ENCODE data around the gene PHACTR4.
"Not testable (repeated sequence)": the region's sequence is repeated elsewhere in the genome, so short reads cannot be mapped to it uniquely, and the experiment has no call there.

PHACTR4 gene

DNA sequence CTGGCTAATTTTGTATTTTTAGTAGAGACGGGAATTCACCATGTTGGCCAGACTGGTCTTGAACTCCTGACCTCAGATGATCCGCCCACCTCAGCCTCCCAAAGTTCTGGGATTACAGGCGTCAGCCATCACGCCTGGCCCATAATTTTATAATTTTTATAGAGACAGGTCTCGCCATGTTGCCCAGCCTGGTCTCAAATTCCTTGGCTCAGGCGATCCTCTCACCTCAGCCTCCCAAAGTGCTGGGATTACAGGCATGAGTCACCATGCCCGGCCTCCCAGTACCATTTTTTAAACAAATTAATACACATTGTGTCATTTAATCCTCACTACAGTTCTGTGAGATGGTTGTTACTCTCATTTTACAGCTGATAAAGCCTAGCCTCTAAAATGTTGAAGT is 3.9 kb downstream of the PHACTR4 start:
- not testable (repeated sequence) for DNase-seq

DNA sequence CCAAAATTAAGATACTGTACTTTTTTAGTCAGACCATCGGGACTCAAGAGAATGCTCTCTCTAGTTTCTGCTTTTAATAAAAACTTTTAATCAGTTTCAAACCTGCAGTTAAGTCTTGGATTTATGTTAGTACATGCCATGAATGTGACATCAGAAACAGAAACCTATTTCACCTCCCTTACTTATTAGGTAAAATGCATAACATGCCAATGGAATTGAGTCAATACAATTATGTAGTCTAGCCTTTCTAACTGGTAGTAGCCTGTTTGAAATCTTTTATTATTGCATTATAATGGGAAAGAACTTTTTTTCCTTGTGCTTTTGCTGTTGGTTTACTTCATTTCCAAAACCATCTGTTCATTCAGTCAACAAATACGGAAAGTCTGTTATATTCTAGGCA is 4.8 kb downstream of the PHACTR4 start:
- no peak for DNase-seq

- not testable (repeated sequence) for DNase-seq
Measured at GRCh38 chr1:28375598-28375997, 6.1 kb downstream of the PHACTR4 start.

GRCh38 chr1:28376195-28376594 is 6.7 kb downstream of the PHACTR4 start:
- DNase-seq, result not testable (repeated sequence)

DNA sequence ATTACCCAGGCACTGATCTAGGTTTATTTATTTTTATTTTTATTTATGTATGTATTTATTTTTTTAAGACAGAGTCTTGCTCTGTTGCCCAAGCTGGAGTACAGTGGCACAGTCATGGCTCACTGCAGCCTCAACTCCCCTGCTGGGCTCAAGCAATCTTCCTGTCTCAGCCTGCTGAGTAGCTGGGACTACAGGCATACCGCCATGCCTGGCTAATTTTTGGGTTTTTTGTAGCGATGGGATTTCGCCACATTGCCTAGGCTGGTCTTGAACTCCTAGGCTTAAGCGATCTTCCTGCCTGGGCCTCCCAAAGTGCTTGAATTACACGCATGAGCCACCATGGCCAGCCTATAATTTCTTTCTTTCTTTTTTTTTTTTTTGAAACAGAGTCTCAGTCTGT is 9.4 kb downstream of the PHACTR4 start:
- DNase-seq, result no peak

DNA sequence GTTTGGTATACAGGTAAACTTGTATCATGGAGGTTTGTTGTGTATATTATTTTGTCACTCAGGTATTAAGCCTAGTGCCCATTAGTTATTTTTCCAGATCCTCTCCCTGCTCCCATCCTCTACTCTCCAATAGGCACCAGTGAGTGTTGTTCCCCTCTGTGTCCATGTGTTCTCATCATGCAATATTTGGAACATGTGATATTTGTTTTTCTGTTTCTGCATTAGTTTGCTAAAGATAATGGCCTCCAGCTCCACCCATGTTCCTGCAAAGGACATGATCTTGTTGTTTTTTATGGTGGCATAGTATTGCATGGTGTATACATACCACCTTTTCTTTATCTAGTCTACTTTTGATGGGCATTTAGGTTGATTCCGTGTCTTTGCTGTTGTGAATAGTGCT is 10.9 kb downstream of the PHACTR4 start:
- DNase-seq, result no peak

DNA sequence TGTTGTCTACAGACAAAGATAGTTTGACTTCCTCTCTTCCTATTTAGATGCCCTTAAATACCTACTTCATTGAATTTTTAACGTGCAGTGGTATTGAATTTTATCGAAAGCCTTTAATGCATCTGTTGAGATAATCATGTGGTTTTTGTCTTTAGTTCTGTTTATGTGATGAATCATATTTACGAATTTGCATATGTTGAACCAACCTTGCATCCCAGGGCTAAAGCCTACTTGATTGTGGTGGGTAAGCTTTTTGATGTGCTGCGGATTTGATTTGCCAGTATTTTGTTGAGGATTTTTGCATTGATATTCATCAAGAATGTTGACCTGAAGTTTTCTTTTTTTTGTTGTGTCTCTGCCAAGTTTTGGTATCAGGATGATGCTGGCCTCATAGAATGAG is 14.2 kb downstream of the PHACTR4 start:
- DNase-seq, result not testable (repeated sequence)

- no peak for DNase-seq
Measured at GRCh38 chr1:28392027-28392652, 22.6 kb downstream of the PHACTR4 start.

GRCh38 chr1:28394136-28394535 is 24.6 kb downstream of the PHACTR4 start:
- DNase-seq, result no peak

GRCh38 chr1:28395181-28395580 is 25.6 kb downstream of the PHACTR4 start:
- DNase-seq, result no peak

DNA sequence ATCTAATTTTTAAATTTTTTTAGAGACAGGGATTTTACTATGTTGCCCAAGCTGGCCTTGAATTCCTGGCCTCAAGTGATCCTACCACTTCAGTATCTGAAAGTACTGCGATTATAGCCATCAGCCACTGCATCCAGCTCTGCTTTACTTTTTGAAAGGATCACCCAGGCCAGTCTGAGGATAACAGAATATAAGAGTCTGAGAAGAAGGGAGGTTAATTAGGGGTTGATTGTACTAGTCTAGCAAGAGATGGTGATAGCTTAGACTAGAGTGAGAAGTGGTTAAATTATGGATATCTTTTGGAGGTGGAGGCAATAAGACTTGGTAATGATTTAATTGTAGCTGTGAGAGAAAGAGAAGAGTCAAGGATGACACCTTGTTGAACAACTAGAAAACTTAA is 32.2 kb downstream of the PHACTR4 start:
- no peak for DNase-seq

DNA sequence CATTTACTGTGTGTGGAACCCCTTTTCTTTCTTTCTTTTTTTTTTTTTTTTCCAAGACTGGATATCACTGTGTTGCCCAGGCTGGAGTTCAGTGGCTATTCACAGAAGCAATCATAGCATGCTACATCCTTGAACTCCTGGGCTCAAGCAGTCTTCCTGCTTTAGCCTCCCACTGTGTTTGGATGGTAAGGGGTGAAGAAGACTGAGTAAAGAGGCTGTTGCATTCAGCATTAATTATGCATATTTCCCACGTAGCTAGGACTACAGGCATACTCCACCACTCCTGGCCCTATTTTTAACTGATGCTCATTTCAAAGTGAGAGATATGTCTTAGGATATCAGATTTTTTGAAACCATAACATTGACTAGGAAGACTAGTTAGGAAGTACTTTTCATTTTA is 39.5 kb downstream of the PHACTR4 start:
- no peak for DNase-seq

DNA sequence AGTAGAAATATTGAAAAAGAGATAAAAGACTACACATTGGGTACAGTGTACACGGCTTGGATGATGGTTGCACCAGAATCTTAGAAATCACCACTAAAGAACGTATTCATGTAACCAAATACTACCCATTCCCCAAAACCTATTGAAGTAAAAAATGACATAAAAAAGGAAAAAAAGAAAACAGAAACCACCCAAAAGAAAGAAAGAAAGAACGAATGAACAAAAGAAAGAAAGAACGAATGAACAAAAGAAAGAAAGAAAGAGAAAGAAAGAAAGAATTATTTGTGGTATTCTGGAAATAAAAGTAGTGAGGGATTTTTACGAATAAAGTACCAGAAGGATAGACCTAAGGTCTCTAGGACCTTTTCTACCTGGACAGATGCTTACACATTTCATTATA is 42.1 kb downstream of the PHACTR4 start:
- DNase-seq, result no peak

- DNase-seq, result no peak
Measured at GRCh38 chr1:28412731-28413130, 43.2 kb downstream of the PHACTR4 start.

- no peak for DNase-seq
Measured at GRCh38 chr1:28416509-28417194, 47.1 kb downstream of the PHACTR4 start.

- DNase-seq, result no peak
Measured at GRCh38 chr1:28417441-28417922, 47.9 kb downstream of the PHACTR4 start.

DNA sequence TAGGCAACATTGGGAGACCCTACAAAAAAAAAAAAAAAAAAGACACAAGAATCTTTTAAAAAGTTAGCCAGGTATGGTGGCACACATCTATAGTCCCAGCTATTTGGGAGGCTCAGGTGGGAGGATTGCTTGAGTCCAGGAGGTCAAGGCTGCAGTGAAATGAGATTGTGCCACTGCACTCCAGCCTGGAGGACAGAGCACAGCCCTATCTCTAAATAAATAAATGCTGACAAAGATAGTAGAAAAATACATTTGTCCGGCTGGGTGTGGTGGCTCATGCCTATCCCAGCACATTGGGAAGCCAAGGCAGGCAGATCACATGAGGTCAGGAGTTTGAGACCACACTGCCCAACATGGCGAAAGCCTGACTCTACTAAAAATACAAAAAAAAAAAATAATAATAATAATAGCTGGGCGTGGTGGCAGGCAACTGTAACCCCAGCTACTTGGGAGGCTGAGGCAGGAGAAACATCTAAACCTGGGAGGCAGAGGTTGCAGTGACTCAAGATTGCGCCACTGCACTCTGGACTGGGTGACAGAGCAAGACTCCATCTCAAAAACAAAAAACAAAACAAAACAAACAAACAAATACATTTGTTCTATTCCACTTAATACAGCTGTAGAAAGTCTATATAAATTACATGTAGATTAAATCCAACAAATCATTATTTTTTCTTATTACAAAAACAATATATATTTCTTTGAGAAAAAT is 48.5 kb downstream of the PHACTR4 start:
- DNase-seq, result no peak

GRCh38 chr1:28421744-28422143 is 52.2 kb downstream of the PHACTR4 start:
- DNase-seq, result no peak

DNA sequence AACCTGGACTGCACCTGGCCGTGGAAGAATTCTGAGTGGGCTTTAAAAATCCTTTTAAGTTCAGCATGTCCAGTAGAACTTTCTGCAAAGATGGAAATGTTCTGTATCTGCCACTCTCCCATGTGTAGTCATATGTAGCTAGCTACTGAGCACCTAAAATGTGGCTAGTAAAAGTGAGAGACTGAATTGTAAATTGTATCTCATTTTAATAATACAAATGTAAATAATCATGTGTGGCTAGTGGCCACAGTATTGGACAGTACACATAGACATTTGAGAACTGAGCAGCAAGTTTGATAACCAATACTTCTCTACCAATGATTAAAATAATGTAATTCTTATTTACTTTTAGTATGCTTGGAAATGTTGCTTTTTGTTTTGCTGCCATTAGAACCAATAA is 57.3 kb downstream of the PHACTR4 start:
- no peak for DNase-seq

DNA sequence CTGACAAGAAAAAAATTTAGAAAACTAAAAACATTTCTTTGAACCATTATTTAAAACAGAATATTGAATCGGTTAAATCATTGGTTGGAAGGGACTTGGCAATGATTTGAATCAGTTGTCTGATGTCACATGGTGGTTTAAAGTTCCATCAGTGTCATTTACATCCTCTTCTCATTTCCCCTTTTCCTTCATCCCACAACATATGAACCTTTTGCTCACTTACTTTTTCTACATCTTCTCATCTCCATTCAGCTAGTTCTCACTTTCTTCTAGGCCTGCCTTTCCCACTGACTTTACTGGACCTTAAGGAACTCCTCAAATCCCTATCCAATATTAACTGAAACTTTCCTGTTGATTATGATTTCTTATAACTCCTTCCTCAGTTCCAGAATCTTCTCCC is 58.5 kb downstream of the PHACTR4 start:
- DNase-seq, result no peak

DNA sequence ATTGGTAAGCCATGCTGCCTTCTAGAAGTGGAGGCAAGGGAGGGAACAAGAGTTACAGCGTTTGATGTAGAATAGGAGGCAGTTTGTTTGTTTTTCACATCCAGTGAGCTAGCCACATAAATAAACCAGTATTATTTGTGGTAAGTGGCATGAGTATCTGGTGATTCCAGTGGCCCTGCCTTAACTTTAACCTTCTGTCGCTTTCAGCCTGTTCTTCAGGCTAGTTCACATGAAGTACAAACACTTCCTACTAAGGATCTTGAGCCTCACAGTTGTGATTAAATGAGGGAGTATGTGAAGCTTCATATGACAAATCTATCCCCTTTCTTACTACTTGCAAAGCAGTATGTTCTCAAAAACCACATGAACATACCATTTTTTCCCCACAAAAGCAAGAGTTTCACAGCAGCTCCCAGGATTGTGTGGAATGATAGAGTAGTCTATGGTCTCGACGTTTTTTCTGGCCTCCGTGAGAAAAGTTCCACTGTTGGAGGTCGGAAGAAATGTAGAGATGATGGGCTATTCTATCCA is 59.5 kb downstream of the PHACTR4 start:
- DNase-seq, result no peak

DNA sequence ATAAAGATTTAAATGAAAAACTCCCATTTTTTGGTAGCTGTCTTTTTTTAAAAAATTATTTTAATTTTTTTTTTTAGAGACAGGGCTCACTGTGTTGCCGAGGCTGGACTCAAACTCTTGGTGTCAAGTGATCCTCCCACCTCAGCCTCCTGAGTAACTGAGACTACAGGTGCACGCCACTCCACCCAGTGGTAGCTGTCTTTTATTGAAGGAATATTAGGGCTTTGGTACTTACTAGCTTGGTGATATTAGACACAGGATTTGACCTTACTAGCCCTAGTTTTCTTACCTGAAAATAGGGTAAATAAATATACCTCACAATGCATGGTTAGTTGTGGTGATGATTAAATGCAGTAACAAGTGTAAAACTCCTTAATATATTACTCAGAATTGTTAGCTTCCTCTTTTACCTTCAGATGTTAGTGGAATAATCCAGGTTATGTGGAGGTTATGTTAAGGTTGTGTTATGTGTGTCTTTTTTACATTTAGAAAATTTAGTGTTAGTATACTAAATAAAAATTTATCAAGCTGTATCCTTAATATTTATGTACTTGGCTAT is 66.8 kb downstream of the PHACTR4 start:
- no peak for DNase-seq

GRCh38 chr1:28437264-28437923 is 67.9 kb downstream of the PHACTR4 start:
- DNase-seq, result no peak

All from activated naive CD4-positive, alpha-beta T cell treated with anti-CD3 and anti-CD28 coated beads, Interleukin-2, amount 50 U/mL, for 16 hours (primary cell).